Natural killer cell (primary cell): ENCODE results near the gene SLC7A6. TPM values are rescaled to one million over a fixed set of nuclear protein-coding genes. Genes with fewer than 3 reads are reported as not detected.
A peak's percentile ranks its signal among the peaks of the same experiment; 100 is the strongest.

Experiments used
- ATAC-seq, 3 donors: fragments of 150-1000 bp in 2 of 3; fragments of 200-7000 bp in 1 of 3; cut with Tn5 transposase; 1 replicate in 1 of 3; 2 replicates in 2 of 3; pipeline ENCODE4 v1.10.0; 2021; ENCODE audit warnings: mild to moderate bottlenecking in 2 of 3, moderate library complexity in 2 of 3
- DNase-seq, 2 donors: peaks; one replicate each; pipeline versions ENCODE4 v3.0.0 to v3.0.0-alpha.2; 2013 to 2021; ENCODE audit warnings: mixed read lengths in 1 of 2
- H3K27ac ChIP-seq: one replicate; pipeline ENCODE4 v1.5.1; 2013; ENCODE audit warnings: mild to moderate bottlenecking, low read length
- H3K27me3 ChIP-seq: one replicate; pipeline ENCODE4 v1.6.1; 2013; ENCODE audit warnings: low read length; ENCODE audit not compliant: control insufficient read depth, insufficient read depth
- H3K36me3 ChIP-seq: one replicate; pipeline ENCODE4 v1.6.1; 2013; ENCODE audit warnings: low read length; ENCODE audit not compliant: control insufficient read depth, insufficient read depth
- H3K4me1 ChIP-seq: one replicate; pipeline ENCODE4 v1.6.1; 2013; ENCODE audit warnings: low read length; ENCODE audit not compliant: control insufficient read depth, insufficient read depth
- H3K4me3 ChIP-seq: one replicate; pipeline ENCODE4 v1.5.1; 2013; ENCODE audit warnings: low read length
- H3K9me3 ChIP-seq: one replicate; pipeline ENCODE4 v1.6.1; 2013; ENCODE audit warnings: low read length; ENCODE audit not compliant: control insufficient read depth, insufficient read depth
- H3K27ac Mint-ChIP-seq, 2 donors: one replicate each; pipeline ENCODE4 v1.8.0; 2022; ENCODE audit warnings: mild to moderate bottlenecking in 2 of 2, mixed read lengths in 2 of 2, moderate library complexity in 1 of 2
- H3K27me3 Mint-ChIP-seq, 2 donors: one replicate each; pipeline ENCODE4 v1.8.0; 2022; ENCODE audit warnings: low read depth in 2 of 2, mixed read lengths in 2 of 2
- H3K36me3 Mint-ChIP-seq: one replicate; pipeline ENCODE4 v1.8.0; 2022; ENCODE audit warnings: mixed read lengths
- H3K4me1 Mint-ChIP-seq, 2 donors: one replicate each; pipeline ENCODE4 v1.8.0; 2022; ENCODE audit warnings: mixed read lengths in 2 of 2
- H3K4me3 Mint-ChIP-seq: one replicate; pipeline ENCODE4 v1.8.0; 2022; ENCODE audit warnings: mild to moderate bottlenecking, moderate library complexity, mixed read lengths
- H3K9me3 Mint-ChIP-seq, 2 donors: one replicate each; pipeline ENCODE4 v1.8.0; 2022; ENCODE audit warnings: mixed read lengths in 2 of 2
- CTCF ChIP-seq: fragments of 200-600 bp; IDR thresholded peaks from one replicate; pipeline ENCODE4 v1.8.0; 2022; ENCODE audit warnings: antibody characterized with exemption
- WGBS: methylation state at CpG from one replicate; pipeline ENCODE4 v1.1.7; 2013; ENCODE audit warnings: missing lambda C conversion rate; ENCODE audit not compliant: insufficient coverage; 5-methylcytosine and 5-hydroxymethylcytosine counted together
- intact Hi-C: fragments of 100-400 bp; cut with micrococcal nuclease; formaldehyde crosslinking; loops from one replicate; pipeline ENCODE4 v1.14.2; 2022
- total RNA-seq, 4 donors: library from RNA; stranded (reverse); fragments of 120-200 nt in 1 of 4; gene quantifications; one replicate each; pipeline versions ENCODE4 v1.2.3 to v1.2.4, GENCODE V29; 2013 to 2022

SLC7A6 gene
- total RNA-seq, 3 donors from 2014 or later (not counting 1 experiment from before 2014, with no cell fraction given), result 46.6 to 84.9 (median 69.6) TPM

- Histone ChIP-seq H3K27me3 (no peaks in the 10 kb centered on the region), H3K27ac (no peak overlapping the region), H3K4me3 (no peak overlapping the region), H3K36me3 (peaks cover 16% of the 10 kb centered on the region), H3K9me3 (no peaks in the 10 kb centered on the region), H3K4me1 (peaks cover 47% of the 10 kb centered on the region)
- ATAC-seq (no peak), DNase-seq (peak in 1 of 2 donors; percentile 36)
- no peaks in the 10 kb centered on the region for H3K36me3 Mint-ChIP-seq
- H3K4me1 Mint-ChIP-seq, result peaks cover 44 to 56% of the 10 kb centered on the region in 2 donors
- no peak overlapping the region for H3K4me3 Mint-ChIP-seq
- intact Hi-C loops, result no loop called here
- H3K27ac Mint-ChIP-seq, result peak overlapping the region in 1 of 2 donors; percentile 15
- H3K9me3 Mint-ChIP-seq, result no peaks in the 10 kb centered on the region
- TF ChIP-seq CTCF, result no peak
- no peaks in the 10 kb centered on the region for H3K27me3 Mint-ChIP-seq
- WGBS, result 93% methylated on average over 12 of the region's 13 CpGs
Measured at GRCh38 chr16:68279726-68280558, 15.6 kb downstream of the SLC7A6 start.

GRCh38 chr16:68281368-68282063 is 17.2 kb downstream of the SLC7A6 start:
- no peak overlapping the region for H3K27ac ChIP-seq
- H3K9me3 ChIP-seq, result no peaks in the 10 kb centered on the region
- no peaks in the 10 kb centered on the region for H3K27me3 ChIP-seq
- H3K4me1 ChIP-seq, result peaks cover 49% of the 10 kb centered on the region
- Mint-ChIP-seq H3K27ac (peak overlapping the region; percentile 77 to 88), H3K36me3 (no peaks in the 10 kb centered on the region), H3K4me3 (no peak overlapping the region), H3K4me1 (peaks cover 45 to 57% of the 10 kb centered on the region in 2 donors), H3K27me3 (no peaks in the 10 kb centered on the region), H3K9me3 (no peaks in the 10 kb centered on the region)
- DNase-seq (peak in 1 of 2 donors; percentile 65), ATAC-seq (no peak)
- intact Hi-C loops, result no loop called here
- no peak overlapping the region for H3K4me3 ChIP-seq
- WGBS, result 64% methylated on average over 3 of the region's 4 CpGs
- TF ChIP-seq CTCF, result no peak
- H3K36me3 ChIP-seq, result peaks cover 16% of the 10 kb centered on the region

GRCh38 chr16:68282064-68282452 is 17.7 kb downstream of the SLC7A6 start:
- WGBS, result 90% methylated on average over 2 of the region's 4 CpGs
- ATAC-seq (no peak), DNase-seq (no peak)
- intact Hi-C loops, result no loop called here
- no peaks in the 10 kb centered on the region for H3K36me3 Mint-ChIP-seq
- H3K4me1 Mint-ChIP-seq, result peaks cover 50 to 63% of the 10 kb centered on the region in 2 donors
- H3K27me3 ChIP-seq, result no peaks in the 10 kb centered on the region
- peak overlapping the region; percentile 25 for H3K4me3 Mint-ChIP-seq
- no peaks in the 10 kb centered on the region for H3K9me3 ChIP-seq
- peaks cover 50% of the 10 kb centered on the region for H3K4me1 ChIP-seq
- peak overlapping the region; percentile 77 to 88 for H3K27ac Mint-ChIP-seq
- TF ChIP-seq CTCF, result no peak
- no peaks in the 10 kb centered on the region for H3K27me3 Mint-ChIP-seq
- H3K36me3 ChIP-seq, result peaks cover 16% of the 10 kb centered on the region
- peak overlapping the region; percentile 18 for H3K27ac ChIP-seq
- H3K4me3 ChIP-seq, result no peak overlapping the region
- no peaks in the 10 kb centered on the region for H3K9me3 Mint-ChIP-seq
